Upper lobe of left lung (tissue), 6 donors: ENCODE measurements around the gene ABHD17C. TPM values are rescaled to one million over a fixed set of nuclear protein-coding genes. Genes with fewer than 3 reads are reported as not detected.

Experiments used
- ATAC-seq, 2 donors: fragments of 200-7000 bp; cut with Tn5 transposase; one replicate each; pipeline ENCODE4 v1.9.1; 2022; ENCODE audit warnings: mild to moderate bottlenecking in 2 of 2, moderate library complexity in 2 of 2; ENCODE audit not compliant: low FRiP score in 2 of 2
- DNase-seq, 2 donors: peaks; one replicate each; pipeline ENCODE4 v3.0.0-alpha.2; 2019 to 2020
- H3K27ac ChIP-seq, 4 donors: fragments of 200-600 bp; sonication (generic); one replicate each; pipeline ENCODE4 v1.5.1; 2016 to 2019
- H3K27me3 ChIP-seq, 4 donors: fragments of 200-600 bp; sonication (generic); one replicate each; pipeline ENCODE4 v1.5.1; 2017 to 2019
- H3K36me3 ChIP-seq, 4 donors: fragments of 200-600 bp; sonication (generic); one replicate each; pipeline ENCODE4 v1.5.1; 2016 to 2019
- H3K4me1 ChIP-seq, 4 donors: fragments of 200-600 bp; sonication (generic); one replicate each; pipeline ENCODE4 v1.5.1; 2018 to 2019
- H3K4me3 ChIP-seq, 4 donors: fragments of 200-600 bp; sonication (generic); one replicate each; pipeline ENCODE4 v1.5.1; 2017 to 2019; ENCODE audit warnings: mild to moderate bottlenecking in 2 of 4, moderate library complexity in 1 of 4
- H3K9me3 ChIP-seq, 4 donors: fragments of 200-600 bp; sonication (generic); one replicate each; pipeline ENCODE4 v1.5.1; 2018 to 2019
- EP300 ChIP-seq, 4 donors: sonication (generic); formaldehyde crosslinking; IDR thresholded peaks; one replicate each; pipeline ENCODE4 v1.5.1; 2017; ENCODE audit warnings: antibody characterized with exemption in 4 of 4, control low read depth in 2 of 4
- POLR2A ChIP-seq, 4 donors: fragments of 450-650 bp; IDR thresholded peaks; one replicate each; pipeline ENCODE4 v1.5.1; 2016 to 2017; ENCODE audit warnings: antibody characterized with exemption in 4 of 4, mild to moderate bottlenecking in 2 of 4
- POLR2AphosphoS5 ChIP-seq, 2 donors: sonication (generic); formaldehyde crosslinking; IDR thresholded peaks; one replicate each; pipeline ENCODE4 v1.5.1; 2017; ENCODE audit warnings: antibody characterized with exemption in 2 of 2
- WGBS, 2 donors: methylation state at CpG; one replicate each; pipeline ENCODE4 v1.1.5; 2017 to 2018; 5-methylcytosine and 5-hydroxymethylcytosine counted together
- total RNA-seq, 6 donors: library from RNA; depleted of rRNA in 4 of 6; stranded (reverse); fragments of >200 nt in 4 of 6; gene quantifications; one replicate each; pipeline versions ENCODE4 v1.1.0 to v1.2.1, GENCODE V29; 2016 to 2021
- TF ChIP-seq, protein P1 (sequence below), 6 experiments: fragments of 450-650 bp in 4 of 6; fragments of 200-600 bp in 2 of 6; sonication (generic) in 2 of 6; IDR thresholded peaks; one replicate each; pipeline ENCODE4 v1.5.1; 2016 to 2019; ENCODE audit warnings: antibody characterized with exemption in 6 of 6
- donor health status: DM: no; HTN: no; CAD: no; lungs with moderate emphysema.
- donor health status: DM: no; HTN: yes; CAD: no; lungs with severe emphysema.

The ABHD17C gene
- total RNA-seq, 6 donors from 2014 or later, result 15.7 to 34.2 (median 25.5) TPM

DNA sequence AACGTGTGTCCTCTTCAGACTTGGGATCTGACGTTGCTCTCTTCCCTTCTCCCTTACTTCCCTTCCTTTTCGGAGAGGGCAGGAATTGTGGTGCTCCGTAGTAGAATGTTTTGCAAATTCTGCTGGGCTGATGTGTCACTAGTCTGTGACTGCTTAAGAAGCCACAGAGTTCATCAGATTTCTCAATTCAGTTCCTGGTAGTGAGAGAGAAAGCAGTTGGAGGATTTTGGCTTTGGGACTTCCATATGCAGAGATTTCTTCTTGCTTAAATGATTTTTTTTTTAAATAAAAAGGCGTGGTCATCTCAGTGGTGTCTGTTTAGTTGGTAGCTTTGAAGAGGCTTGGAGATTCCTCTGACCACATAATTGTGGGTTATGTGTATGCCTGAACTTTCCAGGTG lies 94.2 kb downstream of the ABHD17C start:
- TF ChIP-seq POLR2AphosphoS5 (IDR thresholded peaks at IDR 0.05) (no peak), POLR2A (IDR thresholded peaks at IDR 0.05) (no peak), EP300 (IDR thresholded peaks at IDR 0.05) (no peak)
- TF ChIP-seq, protein P1, sequence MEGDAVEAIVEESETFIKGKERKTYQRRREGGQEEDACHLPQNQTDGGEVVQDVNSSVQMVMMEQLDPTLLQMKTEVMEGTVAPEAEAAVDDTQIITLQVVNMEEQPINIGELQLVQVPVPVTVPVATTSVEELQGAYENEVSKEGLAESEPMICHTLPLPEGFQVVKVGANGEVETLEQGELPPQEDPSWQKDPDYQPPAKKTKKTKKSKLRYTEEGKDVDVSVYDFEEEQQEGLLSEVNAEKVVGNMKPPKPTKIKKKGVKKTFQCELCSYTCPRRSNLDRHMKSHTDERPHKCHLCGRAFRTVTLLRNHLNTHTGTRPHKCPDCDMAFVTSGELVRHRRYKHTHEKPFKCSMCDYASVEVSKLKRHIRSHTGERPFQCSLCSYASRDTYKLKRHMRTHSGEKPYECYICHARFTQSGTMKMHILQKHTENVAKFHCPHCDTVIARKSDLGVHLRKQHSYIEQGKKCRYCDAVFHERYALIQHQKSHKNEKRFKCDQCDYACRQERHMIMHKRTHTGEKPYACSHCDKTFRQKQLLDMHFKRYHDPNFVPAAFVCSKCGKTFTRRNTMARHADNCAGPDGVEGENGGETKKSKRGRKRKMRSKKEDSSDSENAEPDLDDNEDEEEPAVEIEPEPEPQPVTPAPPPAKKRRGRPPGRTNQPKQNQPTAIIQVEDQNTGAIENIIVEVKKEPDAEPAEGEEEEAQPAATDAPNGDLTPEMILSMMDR (IDR thresholded peaks at IDR 0.05), result no peak
- Histone ChIP-seq H3K27ac (no peak overlapping the region), H3K9me3 (no peaks in the 10 kb centered on the region), H3K27me3 (no peaks in the 10 kb centered on the region), H3K4me3 (no peak overlapping the region), H3K36me3 (no peaks in the 10 kb centered on the region), H3K4me1 (peaks cover 0 to 4% (median 0%) of the 10 kb centered on the region in 4 donors)
- DNase-seq (no peak), ATAC-seq (peak in 1 of 2 donors; percentile 20)
- 63 to 69% methylated on average over 5 of the region's 5 CpGs for WGBS, 2 donors

DNA sequence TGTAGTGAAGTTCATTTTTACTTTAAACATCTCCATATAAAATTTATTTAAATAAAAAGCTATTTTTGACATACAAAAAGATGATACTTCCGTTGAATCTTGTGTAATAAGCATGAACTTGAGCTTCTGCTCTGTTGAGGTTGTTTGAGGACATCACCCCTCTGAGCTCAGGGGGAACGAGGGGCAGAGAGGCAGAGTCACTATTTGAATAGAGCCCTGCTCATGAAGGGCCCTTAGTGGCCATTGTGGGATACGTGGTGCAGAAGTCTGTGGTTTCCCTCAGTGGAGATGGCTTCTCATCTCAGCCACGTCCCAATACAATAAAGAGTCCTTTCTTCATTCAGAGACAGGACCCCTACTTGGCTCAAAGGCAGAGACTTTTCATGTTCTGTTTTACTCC lies 94.7 kb downstream of the ABHD17C start:
- WGBS, 2 donors, result 72 to 76% methylated on average over 4 of the region's 4 CpGs
- Histone ChIP-seq H3K36me3 (no peaks in the 10 kb centered on the region), H3K9me3 (no peaks in the 10 kb centered on the region), H3K27me3 (no peaks in the 10 kb centered on the region), H3K4me3 (no peak overlapping the region), H3K27ac (no peak overlapping the region), H3K4me1 (peaks cover 0 to 4% (median 0%) of the 10 kb centered on the region in 4 donors)
- ATAC-seq (no peak), DNase-seq (no peak)
- no peak for TF ChIP-seq EP300 (IDR thresholded peaks at IDR 0.05)
- TF ChIP-seq POLR2A (IDR thresholded peaks at IDR 0.05), result no peak
- TF ChIP-seq POLR2AphosphoS5 (IDR thresholded peaks at IDR 0.05), result no peak
- TF ChIP-seq, protein P1 (IDR thresholded peaks at IDR 0.05), result no peak

DNA sequence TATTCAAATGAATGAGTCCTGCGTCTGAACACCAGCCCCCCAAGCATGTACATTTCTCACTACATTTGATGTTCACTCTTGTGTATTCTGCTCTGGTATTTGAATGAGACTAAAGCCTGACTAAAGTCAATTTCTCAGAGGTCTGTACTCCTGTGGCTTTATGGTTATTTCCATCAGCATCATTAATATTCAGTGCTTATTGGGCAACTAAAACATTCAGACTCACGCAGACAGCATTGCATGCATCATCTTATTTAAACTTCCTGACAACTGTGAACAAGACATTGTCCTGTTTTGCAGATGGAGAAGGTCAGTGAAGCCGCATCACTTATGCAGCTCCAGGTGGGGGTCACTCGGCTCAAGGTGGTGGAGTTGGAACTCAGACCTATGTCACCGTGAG lies 95.1 kb downstream of the ABHD17C start:
- WGBS, 2 donors, result 93 to 97% methylated on average over 5 of the region's 5 CpGs
- DNase-seq, result no peak
- no peaks in the 10 kb centered on the region for H3K36me3 ChIP-seq
- H3K4me3 ChIP-seq, result no peak overlapping the region
- H3K4me1 ChIP-seq, result peaks cover 0 to 4% (median 0%) of the 10 kb centered on the region in 4 donors
- H3K27me3 ChIP-seq, result no peaks in the 10 kb centered on the region
- no peak overlapping the region for H3K27ac ChIP-seq
- TF ChIP-seq EP300 (IDR thresholded peaks at IDR 0.05) (no peak), POLR2AphosphoS5 (IDR thresholded peaks at IDR 0.05) (no peak), POLR2A (IDR thresholded peaks at IDR 0.05) (no peak)
- TF ChIP-seq, protein P1 (IDR thresholded peaks at IDR 0.05), result no peak
- ATAC-seq, result no peak
- no peaks in the 10 kb centered on the region for H3K9me3 ChIP-seq

DNA sequence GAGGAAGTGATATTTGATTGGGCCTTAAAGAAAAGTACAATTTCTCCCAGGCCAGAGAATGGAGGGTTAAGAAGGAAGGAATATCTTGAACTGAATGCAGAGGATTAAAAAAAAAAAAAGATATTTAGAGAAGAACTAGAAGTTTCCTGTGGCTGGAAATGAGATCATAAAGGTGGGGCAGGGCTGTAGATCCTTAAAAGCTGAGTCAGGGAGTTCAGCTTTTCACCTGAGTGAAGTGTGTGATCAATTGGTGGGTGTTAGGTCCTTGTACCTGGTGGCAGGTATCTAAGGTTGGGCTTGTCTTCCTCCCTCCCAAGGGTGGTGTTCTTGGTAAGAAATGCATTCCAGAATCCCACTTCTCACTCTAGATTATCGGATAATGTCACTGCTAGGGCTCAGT lies 95.9 kb downstream of the ABHD17C start:
- DNase-seq (no peak), ATAC-seq (no peak)
- Histone ChIP-seq H3K9me3 (no peaks in the 10 kb centered on the region), H3K4me1 (peaks cover 0 to 4% (median 0%) of the 10 kb centered on the region in 4 donors), H3K27me3 (no peaks in the 10 kb centered on the region), H3K27ac (no peak overlapping the region), H3K4me3 (no peak overlapping the region), H3K36me3 (no peaks in the 10 kb centered on the region)
- WGBS, 2 donors, result 85 to 94% methylated on average over 1 of the region's 1 CpG
- TF ChIP-seq POLR2A (IDR thresholded peaks at IDR 0.05) (no peak), POLR2AphosphoS5 (IDR thresholded peaks at IDR 0.05) (no peak), EP300 (IDR thresholded peaks at IDR 0.05) (no peak)
- TF ChIP-seq, protein P1 (IDR thresholded peaks at IDR 0.05), result no peak

DNA sequence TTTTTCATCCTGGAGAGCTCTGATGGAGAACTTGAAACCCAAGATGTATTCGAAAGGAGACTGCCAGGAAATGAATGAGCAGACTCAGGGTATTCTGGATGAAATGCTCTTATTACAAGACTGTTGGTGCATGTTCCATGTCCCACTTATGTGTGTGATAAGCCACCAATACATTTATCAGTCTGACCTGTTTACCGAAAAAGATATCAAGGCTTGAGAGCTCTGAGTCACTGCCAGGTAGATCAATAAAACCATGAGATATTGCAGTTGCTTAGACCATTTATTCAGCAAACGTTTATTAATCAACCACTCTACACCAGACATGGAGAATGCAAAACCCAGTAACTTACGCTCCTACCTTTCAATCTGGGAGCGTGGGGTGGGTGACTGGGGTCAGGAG lies 101.3 kb downstream of the ABHD17C start:
- 79% methylated on average over 5 of the region's 5 CpGs for WGBS, 2 donors
- TF ChIP-seq, protein P1 (IDR thresholded peaks at IDR 0.05), result no peak
- DNase-seq (no peak), ATAC-seq (no peak)
- Histone ChIP-seq H3K27ac (no peak overlapping the region), H3K4me3 (no peak overlapping the region), H3K27me3 (no peaks in the 10 kb centered on the region), H3K4me1 (no peaks in the 10 kb centered on the region), H3K36me3 (no peaks in the 10 kb centered on the region), H3K9me3 (no peaks in the 10 kb centered on the region)
